LHCN-M2 (cell line): ENCODE results near the gene SPAG5. TPM values are rescaled to one million over a fixed set of nuclear protein-coding genes. Genes with fewer than 3 reads are reported as not detected.

ENCODE experiments used
- DNase-seq: peaks from one replicate; pipeline ENCODE4 v3.0.0-alpha.2; 2012; ENCODE audit warnings: low read depth
- polyA plus RNA-seq: library from polyadenylated mRNA; unstranded; fragments of >200 nt; gene quantifications from one replicate; pipeline ENCODE4 v1.2.1, GENCODE V29; 2012; ENCODE audit warnings: missing spikeins
- total RNA-seq: library from RNA; depleted of rRNA; stranded (reverse); fragments of >200 nt; gene quantifications from 2 replicates; pipeline ENCODE4 v1.2.3, GENCODE V29; 2014; rRNA removed

SPAG5 gene
- total RNA-seq = 89.8 and 106 TPM in 2 replicates
- 40.4 TPM for polyA plus RNA-seq

- peak; percentile 89 for DNase-seq
Measured at GRCh38 chr17:28598799-28599310, at the start of gene SPAG5. TSS of gene SPAG5 (minus strand) at chr17:28599025. CDS start at chr17:28598946, 79 bp downstream.

DNA sequence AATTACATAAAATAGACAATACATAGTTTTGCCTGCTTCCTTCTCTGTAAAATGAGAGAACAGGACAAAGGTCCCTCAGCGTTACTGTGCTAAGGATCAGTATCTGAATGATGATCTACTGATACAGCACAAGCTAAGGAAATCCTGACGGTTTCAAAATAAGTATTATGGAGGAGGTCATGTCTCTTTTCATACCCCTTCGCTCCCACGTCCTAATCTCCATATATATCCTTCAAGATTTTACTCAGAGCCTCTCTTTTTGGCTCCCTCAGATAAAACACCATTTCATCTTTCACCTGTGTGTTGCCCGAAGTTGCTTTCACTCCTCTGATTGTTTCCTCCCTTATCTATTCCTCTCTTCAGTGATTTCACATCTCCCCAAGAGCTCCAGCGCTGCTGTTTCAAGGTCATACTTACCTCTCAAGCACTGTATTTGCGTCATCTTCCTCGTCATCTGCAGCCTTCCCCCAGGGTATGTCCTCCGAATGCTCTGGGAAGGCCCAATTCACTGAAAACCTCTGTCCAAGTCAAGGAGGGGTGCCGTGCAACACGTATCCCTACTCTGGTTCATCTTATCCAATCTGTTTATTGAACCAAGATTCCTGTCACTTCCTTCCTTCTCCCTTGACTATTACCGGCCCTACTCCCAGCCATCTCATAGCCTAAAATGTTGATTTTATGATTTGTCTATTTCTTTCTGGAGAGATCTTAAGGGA lies 47.4 kb upstream of the SPAG5 start:
- DNase-seq = no peak

DNA sequence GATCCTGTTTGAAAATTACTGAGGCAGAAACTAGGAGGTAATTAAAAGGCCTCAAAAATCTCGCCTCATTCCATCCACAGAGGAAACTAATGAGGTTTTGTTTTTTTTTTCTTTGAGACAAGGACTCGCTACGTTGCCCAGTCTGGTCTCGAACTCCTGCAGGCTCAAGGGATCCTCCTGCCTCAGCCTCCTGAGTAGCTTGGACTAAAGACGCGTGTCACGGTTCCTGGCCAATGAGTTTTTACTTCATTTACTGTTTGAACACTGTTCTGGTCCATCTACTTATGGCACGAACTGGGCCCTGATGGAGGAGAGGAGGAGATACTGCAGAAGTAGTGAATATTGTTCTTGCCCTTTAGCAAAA lies 46.7 kb upstream of the SPAG5 start:
- DNase-seq = no peak

GRCh38 chr17:28644787-28645575 lies 46.2 kb upstream of the SPAG5 start, which contains the start of gene BLTP2:
TSS of gene BLTP2 (minus strand) at chr17:28645158. CDS start at chr17:28645056, 102 bp downstream.
- peak; percentile 91 for DNase-seq

DNA sequence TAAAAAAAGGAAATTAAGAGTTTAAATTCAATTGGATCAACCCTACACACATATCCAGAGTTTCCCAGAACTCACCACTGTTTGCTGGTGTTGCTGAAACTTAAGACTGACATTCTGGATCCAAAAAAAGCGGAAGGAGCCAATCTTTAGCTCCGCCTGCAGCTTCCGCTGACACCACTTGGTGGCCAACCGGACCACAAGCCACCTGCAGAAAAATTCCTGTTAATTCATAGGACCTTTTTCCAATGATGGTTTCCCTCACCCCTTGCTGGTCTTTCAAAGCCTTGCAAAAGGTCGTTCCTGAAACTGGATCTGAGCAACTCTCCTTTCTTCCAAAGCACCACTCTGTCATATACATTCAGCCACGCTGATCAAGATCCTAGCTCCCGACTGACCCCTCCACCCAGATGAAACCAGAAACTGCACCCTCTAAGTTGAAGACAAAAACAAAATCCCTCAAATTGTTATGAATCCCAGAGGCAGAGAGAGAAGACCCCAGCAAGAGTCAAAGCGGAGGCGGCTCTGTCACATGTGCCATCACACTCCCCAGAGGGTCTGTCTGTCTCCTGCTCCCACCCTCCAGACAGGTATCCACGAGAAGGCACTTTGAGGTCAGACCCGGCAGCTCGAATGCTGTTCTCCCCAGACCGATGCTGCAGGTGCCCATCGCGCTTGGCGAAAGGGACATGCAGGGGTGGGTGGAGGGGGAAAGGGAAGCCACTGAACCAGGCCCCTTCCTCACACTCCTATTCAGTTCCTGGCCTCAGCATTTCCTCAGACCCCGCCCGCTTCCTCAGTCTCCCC lies 45.4 kb upstream of the SPAG5 start:
- peak; percentile 48 for DNase-seq

DNA sequence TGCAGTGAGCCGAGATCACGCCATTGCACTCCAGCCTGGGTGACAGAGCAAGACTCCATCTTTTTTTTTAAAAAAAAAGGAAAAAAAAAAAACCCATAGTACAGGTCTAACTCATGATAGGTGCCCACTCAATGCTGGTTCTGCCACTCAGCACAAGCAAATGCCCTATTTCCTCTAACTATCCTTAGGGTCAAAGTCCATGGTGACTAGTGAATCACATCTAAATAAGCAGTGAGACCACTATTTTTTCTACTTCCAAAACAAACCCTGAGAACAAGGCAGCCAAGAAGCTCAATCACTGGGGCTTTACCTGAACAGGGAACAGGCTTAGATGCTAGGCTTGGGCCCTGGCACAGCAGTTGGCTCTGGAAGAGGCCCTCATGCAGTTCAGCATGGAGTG lies 42.8 kb upstream of the SPAG5 start:
- DNase-seq = no peak

DNA sequence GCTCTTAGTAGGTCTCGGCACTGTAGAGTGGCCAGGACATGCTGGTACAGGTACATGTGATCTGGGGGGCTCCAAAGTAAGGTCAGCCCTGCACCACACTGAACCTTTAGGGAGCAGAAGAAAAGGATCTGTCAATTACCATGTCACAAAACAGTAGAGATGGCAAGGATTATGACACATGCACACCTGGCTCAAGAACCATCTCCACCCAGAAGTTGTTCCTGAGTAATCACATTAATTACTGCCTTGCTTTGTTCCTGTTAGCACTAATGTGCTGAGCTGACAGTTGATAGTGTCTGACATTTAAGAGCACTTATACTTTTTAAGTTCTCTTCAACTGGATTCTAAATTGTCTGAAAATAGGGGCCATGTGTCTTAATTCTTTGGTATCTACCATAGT lies 36.7 kb upstream of the SPAG5 start:
- no peak for DNase-seq

DNA sequence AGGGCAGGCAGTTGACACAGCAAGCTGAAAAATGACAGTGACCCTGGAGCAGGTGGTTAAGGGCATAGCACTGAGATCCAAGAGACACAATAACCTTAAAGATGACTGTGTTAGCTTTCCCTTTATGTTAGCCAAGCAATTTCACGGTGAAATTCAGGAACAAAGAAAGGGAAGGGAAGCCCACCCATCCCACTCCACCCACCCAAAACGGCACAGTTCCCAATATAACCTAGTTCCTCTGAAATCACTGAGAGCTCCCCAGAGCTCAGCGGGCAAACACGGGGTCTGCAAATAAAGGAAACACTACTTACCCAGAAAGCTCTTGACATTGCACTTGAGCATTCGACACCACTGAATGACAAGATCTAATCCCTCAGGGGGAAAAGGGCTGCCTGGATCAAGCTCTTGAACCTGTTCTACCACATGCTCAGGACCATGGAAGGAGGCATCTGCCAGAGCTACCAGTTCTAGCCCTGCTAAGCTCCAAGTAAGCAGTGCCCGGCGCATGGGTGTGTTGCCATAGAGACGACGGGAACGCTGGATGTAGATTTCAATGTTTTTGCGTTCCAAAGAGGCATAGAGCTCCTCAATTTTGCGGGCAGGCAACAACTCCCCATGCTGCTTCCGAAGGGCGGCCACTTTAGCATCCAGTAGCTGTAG lies 35.5 kb upstream of the SPAG5 start:
- no peak for DNase-seq

GRCh38 chr17:28626818-28627217 lies 28.0 kb upstream of the SPAG5 start:
- no peak for DNase-seq

DNA sequence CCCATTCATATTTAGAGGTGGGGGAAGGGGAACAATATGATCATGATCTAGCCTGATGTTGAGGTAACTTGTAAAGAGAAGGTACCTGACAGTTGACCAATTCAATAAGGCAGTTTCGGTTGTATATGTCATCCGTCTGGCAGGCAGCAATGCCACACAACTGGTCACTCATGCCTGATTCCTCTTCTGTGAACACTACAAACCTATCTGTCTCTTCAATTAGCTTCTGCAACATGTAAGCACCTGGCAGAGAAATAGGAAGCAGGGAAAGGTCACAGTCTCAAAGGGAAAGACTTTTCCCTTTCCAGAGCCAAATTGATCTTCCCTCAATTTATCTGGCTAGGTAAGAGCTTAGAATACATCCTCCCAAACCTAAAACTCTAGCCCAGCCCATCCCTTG lies 25.3 kb upstream of the SPAG5 start:
- DNase-seq = no peak

- DNase-seq = no peak
Measured at GRCh38 chr17:28623696-28624095, 24.9 kb upstream of the SPAG5 start.

- DNase-seq = no peak
Measured at GRCh38 chr17:28622186-28622585, 23.4 kb upstream of the SPAG5 start.

- DNase-seq = no peak
Measured at GRCh38 chr17:28620010-28620409, 21.2 kb upstream of the SPAG5 start.

GRCh38 chr17:28618464-28618863 lies 19.6 kb upstream of the SPAG5 start:
- DNase-seq = no peak

DNA sequence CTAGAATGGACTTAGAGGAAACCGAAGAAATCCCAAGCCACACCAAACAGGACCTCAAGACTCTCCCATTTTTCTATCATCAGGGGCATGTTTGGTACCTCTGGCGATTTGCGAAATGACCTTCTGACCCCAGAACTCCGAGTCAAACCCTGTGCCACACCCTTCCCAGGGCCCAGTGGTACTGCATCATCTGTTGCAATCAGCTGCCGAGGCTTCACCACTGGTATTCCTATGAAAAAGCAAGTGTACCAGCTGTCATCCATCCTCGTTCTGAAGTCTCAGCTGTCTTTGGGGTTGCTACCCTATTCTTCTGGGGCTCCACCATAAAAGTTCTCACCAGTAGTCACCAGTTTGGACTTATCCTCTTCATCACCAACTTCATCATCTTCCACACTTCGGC lies 17.5 kb upstream of the SPAG5 start:
- DNase-seq = peak; percentile 37

DNA sequence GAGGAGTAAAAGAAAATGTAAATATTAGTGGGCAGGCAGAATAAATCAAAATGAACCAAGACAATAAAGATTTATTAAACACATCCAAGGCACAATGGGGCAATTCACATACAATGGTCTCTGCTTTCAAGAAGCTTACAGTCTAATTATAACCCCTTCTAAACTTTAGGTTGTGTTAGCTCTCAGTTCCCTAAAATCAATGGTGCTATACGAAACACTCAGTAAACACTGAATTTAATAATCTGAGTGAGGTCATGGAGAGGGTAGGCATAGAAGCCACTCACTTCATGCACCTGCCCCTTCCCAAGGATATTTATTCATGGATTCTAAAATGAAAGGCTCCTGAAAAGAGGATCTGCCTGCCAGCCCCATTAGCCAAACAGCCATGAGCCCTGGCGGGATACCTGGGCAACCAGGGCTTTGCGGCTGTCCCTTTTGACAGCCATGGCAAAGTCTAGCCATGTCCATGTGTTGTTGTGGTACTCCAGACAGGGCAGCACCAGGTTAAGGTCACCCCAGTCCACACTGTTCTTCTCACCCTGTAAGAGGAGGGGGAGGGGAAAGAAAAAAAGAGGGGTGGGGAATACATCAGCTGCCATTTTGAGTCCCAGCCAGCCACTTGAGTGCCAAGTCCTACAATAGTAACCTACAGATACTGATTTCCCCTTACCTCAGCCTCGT lies 16.6 kb upstream of the SPAG5 start:
- no peak for DNase-seq

GRCh38 chr17:28613931-28614381 lies 15.1 kb upstream of the SPAG5 start, which contains the start of gene RSKR:
TSS of gene RSKR (minus strand) at chr17:28614185. CDS start at chr17:28614161, 24 bp downstream.
- no peak for DNase-seq

DNA sequence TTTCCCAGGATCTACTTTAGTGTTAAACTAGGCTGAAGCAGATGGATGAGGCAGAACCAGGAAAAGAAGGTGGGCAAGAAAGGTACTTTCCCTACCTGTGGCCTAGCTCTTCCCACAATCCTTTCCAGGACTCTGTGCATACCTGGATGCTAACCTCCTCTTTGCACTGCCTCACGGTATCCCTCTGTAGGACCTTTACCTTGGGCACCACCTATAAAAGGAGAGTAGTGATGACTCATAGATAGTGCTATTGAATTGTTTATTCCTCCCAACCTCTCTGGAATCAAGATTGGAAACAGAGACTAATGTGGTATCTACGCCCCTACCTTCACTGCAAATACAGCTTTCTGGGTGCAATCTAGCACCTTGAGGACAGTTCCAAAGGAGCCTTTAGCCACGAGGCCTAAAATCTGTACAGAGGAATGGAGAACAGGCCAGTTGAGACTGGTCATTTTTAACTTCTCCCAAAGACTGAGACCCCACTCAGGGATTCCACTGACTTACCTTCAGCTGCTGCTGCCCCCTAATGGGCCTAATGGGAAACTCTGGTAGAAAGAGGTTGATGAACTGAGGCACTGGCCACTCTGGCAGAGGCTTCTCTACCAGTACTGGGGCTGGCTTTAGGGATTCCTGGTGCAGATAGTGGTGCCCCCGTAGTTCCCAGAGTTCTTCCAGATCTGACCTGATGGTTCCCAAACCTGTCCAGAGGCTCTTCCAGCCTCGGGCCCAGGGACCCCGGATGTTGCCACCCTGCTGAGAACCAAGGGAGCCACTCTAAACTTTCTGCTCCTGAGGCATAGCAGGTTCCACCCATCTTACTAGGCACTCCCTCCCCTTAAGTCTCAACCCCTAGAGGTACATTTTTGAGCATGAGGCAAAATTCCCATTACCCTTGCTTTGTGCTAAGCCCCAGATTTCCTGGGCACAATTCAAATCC lies 14.4 kb upstream of the SPAG5 start:
- DNase-seq = peak; percentile 20

GRCh38 chr17:28612531-28612930 lies 13.7 kb upstream of the SPAG5 start:
- no peak for DNase-seq
